GM12865 (cell line): ENCODE measurements around the gene SLC38A3.
"Not testable (repeated sequence)": the region's sequence is repeated elsewhere in the genome, so short reads cannot be mapped to it uniquely, and the experiment has no call there.

ENCODE experiments used
- DNase-seq: peaks from one replicate; pipeline ENCODE4 v3.0.0; 2010; ENCODE audit warnings: low read depth
- H3K4me3 ChIP-seq: 2 replicates; pipeline ENCODE4 v1.5.1; 2011; ENCODE audit warnings: mild to moderate bottlenecking, low read depth, low read length, control low read depth
- TF ChIP-seq, protein P1 (sequence below): IDR thresholded peaks from 2 replicates; pipeline ENCODE4 v1.5.1; 2011; ENCODE audit warnings: low read length, control low read depth, low read depth, inconsistent platforms; ENCODE audit not compliant: insufficient read depth; ENCODE audit errors: missing control alignments

SLC38A3 gene

GRCh38 chr3:50261505-50261904 lies 56.4 kb downstream of the SLC38A3 start:
- TF ChIP-seq, protein P1, sequence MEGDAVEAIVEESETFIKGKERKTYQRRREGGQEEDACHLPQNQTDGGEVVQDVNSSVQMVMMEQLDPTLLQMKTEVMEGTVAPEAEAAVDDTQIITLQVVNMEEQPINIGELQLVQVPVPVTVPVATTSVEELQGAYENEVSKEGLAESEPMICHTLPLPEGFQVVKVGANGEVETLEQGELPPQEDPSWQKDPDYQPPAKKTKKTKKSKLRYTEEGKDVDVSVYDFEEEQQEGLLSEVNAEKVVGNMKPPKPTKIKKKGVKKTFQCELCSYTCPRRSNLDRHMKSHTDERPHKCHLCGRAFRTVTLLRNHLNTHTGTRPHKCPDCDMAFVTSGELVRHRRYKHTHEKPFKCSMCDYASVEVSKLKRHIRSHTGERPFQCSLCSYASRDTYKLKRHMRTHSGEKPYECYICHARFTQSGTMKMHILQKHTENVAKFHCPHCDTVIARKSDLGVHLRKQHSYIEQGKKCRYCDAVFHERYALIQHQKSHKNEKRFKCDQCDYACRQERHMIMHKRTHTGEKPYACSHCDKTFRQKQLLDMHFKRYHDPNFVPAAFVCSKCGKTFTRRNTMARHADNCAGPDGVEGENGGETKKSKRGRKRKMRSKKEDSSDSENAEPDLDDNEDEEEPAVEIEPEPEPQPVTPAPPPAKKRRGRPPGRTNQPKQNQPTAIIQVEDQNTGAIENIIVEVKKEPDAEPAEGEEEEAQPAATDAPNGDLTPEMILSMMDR = no peak
- DNase-seq = no peak
- no peak overlapping the region for H3K4me3 ChIP-seq

GRCh38 chr3:50262200-50262599 lies 57.1 kb downstream of the SLC38A3 start:
- H3K4me3 ChIP-seq, DNase-seq: not testable (repeated sequence)

DNA sequence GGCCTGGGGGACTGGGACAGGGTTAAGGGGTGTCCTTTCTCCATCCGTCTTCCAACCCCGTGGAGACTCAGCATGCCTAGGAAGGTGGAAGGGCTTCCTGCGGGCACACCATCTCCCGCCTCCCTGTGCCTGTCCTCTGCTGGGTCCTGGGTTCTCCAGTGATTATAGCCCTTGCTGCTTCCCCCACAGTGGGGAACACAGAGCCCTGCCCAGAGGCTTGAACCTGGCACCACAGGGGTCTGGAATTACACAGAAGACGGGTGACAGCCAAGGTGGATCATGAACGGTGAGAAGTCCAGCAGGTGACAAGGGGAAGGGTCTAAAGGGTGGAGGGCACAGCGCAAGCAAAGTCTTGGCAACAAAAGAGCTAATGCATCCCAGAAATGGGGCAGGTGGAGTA lies 57.7 kb downstream of the SLC38A3 start:
- DNase-seq = no peak
- TF ChIP-seq, protein P1 = no peak
- no peak overlapping the region for H3K4me3 ChIP-seq

GRCh38 chr3:50263478-50264382 lies 58.7 kb downstream of the SLC38A3 start:
- TF ChIP-seq, protein P1 = no peak
- DNase-seq = no peak
- no peak overlapping the region for H3K4me3 ChIP-seq

- DNase-seq = no peak
- H3K4me3 ChIP-seq = no peak overlapping the region
- TF ChIP-seq, protein P1 = no peak
Observed at GRCh38 chr3:50264383-50264963, 59.4 kb downstream of the SLC38A3 start.

GRCh38 chr3:50264964-50265485 lies 60.0 kb downstream of the SLC38A3 start:
- H3K4me3 ChIP-seq = no peak overlapping the region
- DNase-seq = no peak
- TF ChIP-seq, protein P1 = no peak

DNA sequence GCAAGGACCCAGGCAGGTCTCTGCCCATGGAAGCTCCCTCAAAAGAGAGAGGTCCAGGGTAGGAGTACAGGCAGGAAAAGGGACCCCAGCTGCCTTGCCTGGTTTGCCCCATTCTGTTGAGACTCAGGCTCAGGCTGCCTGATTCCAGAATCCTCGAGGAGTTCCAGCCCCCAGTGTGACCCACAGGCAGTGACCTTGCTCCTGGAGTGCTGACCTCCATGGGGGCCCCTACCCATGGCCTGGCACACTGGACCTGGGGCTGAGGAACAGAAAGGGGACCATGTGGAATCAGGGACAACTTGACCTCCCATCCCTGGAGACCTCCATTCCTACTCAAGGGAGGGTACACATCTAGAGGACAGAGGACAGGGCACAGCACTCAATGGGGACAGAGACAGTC lies 60.5 kb downstream of the SLC38A3 start:
- no peak for DNase-seq
- no peak overlapping the region for H3K4me3 ChIP-seq
- TF ChIP-seq, protein P1 = no peak
